GM12864 (cell line): ENCODE data around the gene NAALADL2.

Experiments used
- DNase-seq: peaks from one replicate; pipeline ENCODE4 v3.0.0-alpha.2; 2011; ENCODE audit warnings: low read depth
- H3K4me3 ChIP-seq: 2 replicates; pipeline ENCODE4 v1.5.1; 2011; ENCODE audit warnings: mild to moderate bottlenecking, low read depth, low read length, control low read depth
- TF ChIP-seq, protein P1 (sequence below): IDR thresholded peaks from 2 replicates; pipeline ENCODE4 v1.5.1; 2011; ENCODE audit warnings: low read depth, mild to moderate bottlenecking, moderate library complexity, low read length, control low read depth, inconsistent platforms; ENCODE audit errors: missing control alignments

NAALADL2 gene

DNA sequence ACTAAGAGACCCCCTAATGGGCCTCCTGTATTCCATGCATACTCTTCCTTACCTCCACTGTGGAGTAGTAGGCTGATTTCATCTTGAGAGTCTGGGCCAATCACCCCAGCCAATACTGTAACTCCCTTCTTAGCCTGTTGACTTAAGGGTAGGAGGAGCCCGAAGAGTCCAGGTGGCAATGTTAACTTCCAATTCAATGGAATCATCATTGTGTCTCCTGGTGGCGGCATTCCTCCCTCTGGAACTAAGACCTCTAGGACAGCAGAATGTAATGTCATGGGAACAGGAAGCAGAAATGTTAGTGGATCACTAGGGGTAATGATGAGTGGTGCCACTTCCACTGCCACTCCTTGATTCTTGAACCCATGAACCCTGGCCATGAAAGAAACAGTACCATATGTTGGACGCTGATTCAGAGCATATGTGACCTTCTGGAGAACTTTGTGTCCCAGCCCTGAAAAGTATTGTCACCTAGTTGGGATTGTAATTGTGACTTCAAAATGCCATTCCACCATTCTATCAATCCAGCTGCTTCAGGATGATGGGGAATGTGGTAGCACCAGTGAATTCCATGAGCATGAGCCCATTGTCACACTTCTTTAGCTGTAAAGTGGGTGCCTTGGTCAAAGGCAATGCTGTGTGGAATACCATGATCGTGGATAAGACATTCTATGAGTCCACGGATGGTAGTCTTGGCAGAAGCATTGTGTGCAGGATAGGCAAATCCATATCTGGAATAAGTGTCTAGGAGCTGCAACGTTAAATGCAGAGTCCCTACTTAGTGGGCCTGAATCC is 24.9 kb downstream of the NAALADL2 start:
- H3K4me3 ChIP-seq, result no peak overlapping the region
- TF ChIP-seq, protein P1, sequence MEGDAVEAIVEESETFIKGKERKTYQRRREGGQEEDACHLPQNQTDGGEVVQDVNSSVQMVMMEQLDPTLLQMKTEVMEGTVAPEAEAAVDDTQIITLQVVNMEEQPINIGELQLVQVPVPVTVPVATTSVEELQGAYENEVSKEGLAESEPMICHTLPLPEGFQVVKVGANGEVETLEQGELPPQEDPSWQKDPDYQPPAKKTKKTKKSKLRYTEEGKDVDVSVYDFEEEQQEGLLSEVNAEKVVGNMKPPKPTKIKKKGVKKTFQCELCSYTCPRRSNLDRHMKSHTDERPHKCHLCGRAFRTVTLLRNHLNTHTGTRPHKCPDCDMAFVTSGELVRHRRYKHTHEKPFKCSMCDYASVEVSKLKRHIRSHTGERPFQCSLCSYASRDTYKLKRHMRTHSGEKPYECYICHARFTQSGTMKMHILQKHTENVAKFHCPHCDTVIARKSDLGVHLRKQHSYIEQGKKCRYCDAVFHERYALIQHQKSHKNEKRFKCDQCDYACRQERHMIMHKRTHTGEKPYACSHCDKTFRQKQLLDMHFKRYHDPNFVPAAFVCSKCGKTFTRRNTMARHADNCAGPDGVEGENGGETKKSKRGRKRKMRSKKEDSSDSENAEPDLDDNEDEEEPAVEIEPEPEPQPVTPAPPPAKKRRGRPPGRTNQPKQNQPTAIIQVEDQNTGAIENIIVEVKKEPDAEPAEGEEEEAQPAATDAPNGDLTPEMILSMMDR, result no peak
- DNase-seq, result no peak

DNA sequence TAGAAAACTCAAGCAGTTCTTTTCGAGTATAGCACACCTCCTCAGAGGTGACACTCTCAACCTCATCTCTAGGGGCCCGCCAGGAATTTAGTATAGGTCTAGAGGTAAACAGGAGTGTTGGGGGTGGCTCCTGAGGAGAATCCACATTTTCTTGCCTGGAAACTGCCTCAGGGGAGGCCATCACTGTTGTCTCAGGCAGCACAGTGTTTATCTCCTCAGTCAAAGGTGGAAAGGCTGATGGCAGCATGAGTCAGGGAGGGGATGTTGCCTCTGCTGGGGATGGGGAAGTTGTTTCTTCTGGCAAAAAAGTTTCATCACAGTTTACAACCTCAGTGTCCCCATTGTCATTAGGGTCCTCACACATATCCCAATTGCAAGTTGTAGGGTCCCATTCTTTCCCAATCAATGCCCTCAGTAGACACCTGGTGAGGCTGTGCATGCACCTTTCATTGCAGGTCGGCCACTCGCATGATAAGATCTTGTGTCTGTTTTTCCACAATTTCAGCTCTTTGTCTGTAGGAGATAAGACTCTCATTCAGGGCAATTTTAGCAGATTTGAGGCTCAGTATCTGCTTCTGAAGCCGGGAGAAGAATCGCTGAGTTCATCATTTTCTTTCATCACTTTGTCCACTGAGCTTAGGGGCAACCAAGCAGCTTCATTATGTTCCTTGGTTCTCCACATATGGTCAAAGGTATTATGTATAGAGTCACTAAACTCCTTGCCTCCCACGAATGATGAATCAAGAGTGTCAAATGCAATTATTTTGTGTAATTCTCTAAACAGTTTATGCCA is 25.8 kb downstream of the NAALADL2 start:
- TF ChIP-seq, protein P1, result no peak
- H3K4me3 ChIP-seq, result no peak overlapping the region
- DNase-seq, result no peak

DNA sequence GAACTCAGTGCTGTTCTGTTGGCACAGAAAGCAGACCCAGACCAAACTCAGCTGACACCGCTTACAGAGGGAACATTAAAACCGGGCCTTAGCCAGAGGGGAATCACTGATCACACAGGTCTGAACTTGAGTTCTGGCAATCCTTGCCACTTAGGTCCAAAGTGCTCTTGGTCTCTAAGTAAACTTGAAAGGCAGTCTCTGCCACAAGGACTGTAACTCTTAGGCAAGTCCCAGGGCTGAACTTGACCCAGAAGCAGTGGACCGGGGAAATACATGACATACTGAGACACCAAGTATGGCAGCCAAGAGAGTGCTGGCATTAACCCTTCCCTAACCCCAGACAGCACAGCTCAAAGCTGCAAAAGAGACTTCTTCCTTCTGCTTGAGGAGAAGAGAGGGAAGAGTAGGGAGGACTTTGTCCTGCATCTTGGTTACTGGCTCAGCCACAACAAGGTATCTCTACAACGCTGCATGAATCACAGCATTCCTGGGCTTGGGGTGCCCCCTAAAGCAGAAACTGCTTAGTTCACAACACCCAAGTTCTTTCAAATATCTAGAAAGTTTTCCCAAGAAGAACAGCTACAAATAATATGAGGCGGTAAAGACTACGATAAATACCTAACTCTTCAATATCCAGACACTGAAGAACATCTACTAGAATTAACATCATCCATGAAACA is 32.5 kb downstream of the NAALADL2 start:
- no peak overlapping the region for H3K4me3 ChIP-seq
- TF ChIP-seq, protein P1, result no peak
- DNase-seq, result no peak

DNA sequence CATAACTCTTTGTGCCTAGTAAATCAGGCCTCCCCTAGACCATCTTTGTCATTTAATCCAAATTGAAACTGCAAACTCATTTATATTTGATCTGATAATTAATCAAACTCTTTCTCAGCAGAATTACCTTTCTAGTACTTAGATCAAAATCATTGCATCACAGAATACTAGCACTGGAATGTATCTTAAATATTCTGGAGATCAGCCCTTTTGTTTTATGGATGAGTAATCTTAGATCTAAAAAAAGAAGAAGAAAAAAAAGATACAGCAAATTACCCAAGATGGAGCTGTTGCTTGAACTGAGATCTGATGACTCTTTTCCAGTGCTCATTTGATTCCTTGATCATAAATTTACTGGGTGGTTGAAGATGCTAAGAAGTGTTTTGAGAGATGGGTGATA is 47.9 kb downstream of the NAALADL2 start:
- TF ChIP-seq, protein P1, result no peak
- no peak for DNase-seq
- H3K4me3 ChIP-seq, result no peak overlapping the region

DNA sequence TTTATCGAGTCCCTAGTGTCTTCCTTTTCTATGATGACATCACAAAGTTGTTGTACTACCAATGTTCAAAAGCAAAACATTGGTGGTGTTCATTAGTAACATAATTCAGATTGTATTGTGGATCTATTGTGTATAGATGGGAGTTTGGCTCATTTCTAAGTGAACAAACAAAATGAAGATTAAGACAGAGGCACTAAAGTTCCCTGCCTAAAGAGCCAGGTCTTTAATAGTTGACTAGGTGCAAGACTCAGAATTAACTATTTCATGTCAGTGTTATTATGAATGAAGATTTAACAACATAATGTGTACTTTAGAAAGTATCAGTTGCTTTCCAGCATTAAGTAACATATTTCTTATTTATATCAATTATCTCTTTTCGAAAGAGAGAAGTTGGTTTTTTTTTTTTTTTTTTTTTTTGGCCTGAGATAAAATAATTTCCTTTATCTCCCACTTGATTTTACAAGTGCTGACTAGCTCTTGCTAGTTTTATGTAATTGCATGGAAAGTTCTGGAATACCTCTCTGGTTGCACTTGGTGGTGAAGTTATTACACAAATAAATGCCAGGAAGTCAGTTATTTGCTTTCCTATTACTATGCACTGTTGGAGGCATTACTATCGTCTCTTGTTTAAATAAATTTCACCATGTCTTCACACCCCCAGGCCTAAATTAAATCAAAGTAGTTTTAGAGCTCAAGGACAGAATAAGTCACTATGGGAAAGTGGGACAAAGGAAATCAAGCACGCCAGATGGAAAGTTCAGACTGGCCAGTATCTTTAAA is 48.7 kb downstream of the NAALADL2 start:
- DNase-seq, result no peak
- H3K4me3 ChIP-seq, result no peak overlapping the region
- TF ChIP-seq, protein P1, result no peak
